GM20000 (cell line): ENCODE measurements around the gene BCL10.

Experiments used
- DNase-seq: peaks from one replicate; pipeline ENCODE4 v3.0.0; 2012; ENCODE audit warnings: low spot score
- CTCF ChIP-seq: IDR thresholded peaks from 2 replicates; pipeline ENCODE4 v1.5.1; 2012; ENCODE audit warnings: mild to moderate bottlenecking, control low read depth; ENCODE audit errors: extremely low read depth, missing control alignments

BCL10 gene

DNA sequence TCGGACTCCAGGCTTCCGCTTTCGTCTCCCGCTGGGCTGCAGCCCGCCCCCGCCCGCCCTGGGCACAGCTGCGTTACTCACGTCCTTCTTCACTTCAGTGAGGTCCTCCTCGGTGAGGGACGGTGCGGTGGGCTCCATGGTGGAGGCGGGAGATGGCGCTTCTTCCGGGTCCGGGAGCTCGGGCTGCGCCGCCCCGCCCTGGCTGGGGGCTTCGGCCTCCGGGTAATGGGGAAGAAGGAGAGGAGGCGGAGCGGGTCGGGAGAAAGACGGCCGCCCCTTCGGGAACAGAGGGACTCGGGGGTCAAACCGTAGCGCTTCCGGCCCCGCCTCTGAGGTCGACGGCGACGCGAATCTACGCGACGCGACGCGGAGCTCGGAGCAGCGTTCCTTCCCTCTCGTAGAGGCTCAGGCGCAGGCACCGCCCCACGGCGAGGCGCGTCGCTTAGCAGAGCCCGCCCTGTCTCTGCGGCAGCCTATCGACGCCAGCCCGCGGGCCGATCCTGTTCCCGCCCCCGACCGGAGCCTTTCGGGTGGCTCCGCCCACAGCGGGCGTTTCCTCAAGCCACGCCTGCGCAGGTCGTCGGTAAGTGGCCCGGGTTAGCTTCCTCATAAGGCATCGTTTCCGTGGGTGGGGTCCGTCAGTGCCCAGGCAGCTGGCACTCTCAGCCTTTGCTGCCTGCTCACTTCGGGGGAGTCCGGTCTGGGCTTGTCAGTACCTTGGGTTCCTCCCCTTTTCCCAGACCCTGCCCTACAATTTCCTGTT, at the start of gene BCL10:
Gene BCL10 (minus strand): TSS at position 418 of the 763 bp plus-strand sequence. CDS start 280 bp downstream, at position 138.
- peak; percentile 95 for DNase-seq
- TF ChIP-seq CTCF = no peak

GRCh38 chr1:85325920-85326319, 49.5 kb upstream of the BCL10 start:
- no peak for TF ChIP-seq CTCF
- no peak for DNase-seq

GRCh38 chr1:85323770-85324169, 47.3 kb upstream of the BCL10 start:
- TF ChIP-seq CTCF = no peak
- DNase-seq = no peak

GRCh38 chr1:85322655-85323054, 46.2 kb upstream of the BCL10 start:
- no peak for TF ChIP-seq CTCF

DNA sequence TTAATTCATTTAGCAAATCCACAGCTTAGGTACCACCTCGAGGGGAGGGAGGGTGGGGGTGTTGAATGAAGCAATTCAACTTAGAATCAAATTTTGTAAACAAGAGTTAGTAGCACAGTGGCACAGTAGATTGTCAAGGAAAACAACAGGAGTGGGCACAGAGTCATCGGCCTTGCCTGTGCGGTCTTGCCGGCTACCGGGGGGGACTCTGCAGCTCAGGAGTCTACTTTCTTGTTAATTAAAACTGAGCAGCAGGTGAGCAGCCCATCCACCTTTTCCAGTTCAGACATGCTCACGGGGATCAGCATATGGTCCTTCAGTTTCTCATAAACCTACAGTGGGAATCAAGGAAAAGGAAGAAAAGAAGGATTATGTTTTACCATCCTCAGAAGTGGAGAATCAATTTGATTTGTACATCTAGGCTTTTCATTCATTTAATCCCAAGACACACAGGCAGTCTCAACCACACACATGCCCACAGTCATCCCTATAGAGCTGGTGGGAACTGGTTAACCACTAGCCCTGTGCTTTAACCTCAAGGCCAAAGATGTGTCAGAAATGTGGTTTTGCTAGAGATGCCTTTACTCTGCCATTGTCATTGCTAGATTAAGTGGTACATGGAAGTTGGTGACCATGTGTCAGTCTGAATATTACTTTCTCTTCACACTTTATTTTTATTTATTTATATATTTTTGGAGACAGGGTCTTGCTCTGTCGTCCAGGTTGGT, 45.0 kb upstream of the BCL10 start:
- TF ChIP-seq CTCF = no peak
- no peak for DNase-seq

More at GRCh38 chr1:85322655-85323054, 46.2 kb upstream of the BCL10 start:
- no peak for DNase-seq

- no peak for TF ChIP-seq CTCF
- DNase-seq = no peak
Measured at GRCh38 chr1:85320371-85321131, 44.1 kb upstream of the BCL10 start.
